ENCODE data around the gene METTL27. TPM values are rescaled to one million over a fixed set of nuclear protein-coding genes. Genes with fewer than 3 reads are reported as not detected.
"Not testable (repeated sequence)": the region's sequence is repeated elsewhere in the genome, so short reads cannot be mapped to it uniquely, and the experiment has no call there.

The METTL27 gene
- total RNA-seq, 1 donor from 2014 or later, result 0.35 TPM

- intact Hi-C loops (cut with DNase I); DNase-seq (ENCODE audit: low spot score): not testable (repeated sequence)
Measured at GRCh38 chr7:73791170-73791690, 51.1 kb downstream of the METTL27 start.

- DNase-seq (ENCODE audit: low spot score), result no peak
- intact Hi-C loops (cut with DNase I), result no loop called here
Measured at GRCh38 chr7:73789051-73789450, 53.3 kb downstream of the METTL27 start.

GRCh38 chr7:73787786-73788048 is 54.6 kb downstream of the METTL27 start:
- intact Hi-C loops (cut with DNase I), result not testable (repeated sequence)

GRCh38 chr7:73786588-73786987 is 55.7 kb downstream of the METTL27 start:
- intact Hi-C loops (cut with DNase I), result no loop called here

More at GRCh38 chr7:73787786-73788048, 54.6 kb downstream of the METTL27 start:
- DNase-seq (ENCODE audit: low spot score), result not testable (repeated sequence)

More at GRCh38 chr7:73786588-73786987, 55.7 kb downstream of the METTL27 start:
- no peak for DNase-seq (ENCODE audit: low spot score)

Other genes starting within 250 kb of the METTL27 start
- 0.65 TPM for gene MLXIPL, start 218.0 kb downstream of the METTL27 start, total RNA-seq
- gene VPS37D, start 174.7 kb downstream of the METTL27 start, total RNA-seq, result 2.4 TPM
- 16.4 TPM for gene DNAJC30, start 159.1 kb downstream of the METTL27 start, total RNA-seq
- gene BUD23, start 158.9 kb downstream of the METTL27 start, total RNA-seq, result 59.1 TPM
- 3.3 TPM for gene STX1A, start 122.8 kb downstream of the METTL27 start, total RNA-seq
- gene ABHD11, start 103.7 kb downstream of the METTL27 start, total RNA-seq, result 31.6 TPM
- gene CLDN3, start 72.2 kb downstream of the METTL27 start, total RNA-seq, result not detected
- gene CLDN4, start 11.5 kb downstream of the METTL27 start, total RNA-seq, result not detected
- not detected for gene TMEM270, start 18.6 kb upstream of the METTL27 start, total RNA-seq
- gene ELN, start 185.7 kb upstream of the METTL27 start, total RNA-seq, result 41.2 TPM
- 13.6 TPM for gene LIMK1, start 241.3 kb upstream of the METTL27 start, total RNA-seq